Type B pancreatic cell (in vitro differentiated cells): ENCODE data around the gene HLA-DQA2. TPM values are rescaled to one million over a fixed set of nuclear protein-coding genes. Genes with fewer than 3 reads are reported as not detected.

Experiments used
- DNase-seq: peaks from one replicate; pipeline ENCODE4 v3.0.0; 2021; ENCODE audit warnings: mixed read lengths; ENCODE audit not compliant: unreplicated experiment; ENCODE audit errors: extremely low spot score
- H3K27ac Mint-ChIP-seq: 2 replicates; pipeline ENCODE4 v1.8.0; 2021; ENCODE audit warnings: mild to moderate bottlenecking, mixed read lengths
- H3K27me3 Mint-ChIP-seq: 2 replicates; pipeline ENCODE4 v1.8.0; 2021; ENCODE audit warnings: mixed read lengths
- H3K36me3 Mint-ChIP-seq: 2 replicates; pipeline ENCODE4 v1.8.0; 2021; ENCODE audit warnings: mixed read lengths
- H3K4me1 Mint-ChIP-seq: one replicate; pipeline ENCODE4 v1.8.0; 2021; ENCODE audit warnings: mixed read lengths; ENCODE audit not compliant: unreplicated experiment
- H3K4me3 Mint-ChIP-seq: 2 replicates; pipeline ENCODE4 v1.8.0; 2021; ENCODE audit warnings: mild to moderate bottlenecking, mixed read lengths
- H3K9me3 Mint-ChIP-seq: 2 replicates; pipeline ENCODE4 v1.8.0; 2021; ENCODE audit warnings: mixed read lengths
- CTCF ChIP-seq: fragments of 200-600 bp; sonication (generic); conservative IDR thresholded peaks from 2 replicates; pipeline ENCODE4 v1.5.0; 2021; ENCODE audit warnings: antibody characterized with exemption, mild to moderate bottlenecking
- microRNA-seq: library from miRNA; unstranded; fragments of <30 nt; microRNA quantifications from one replicate; pipeline ENCODE4, GENCODE V29; 2020
- total RNA-seq: library from RNA; stranded (reverse); gene quantifications from 2 replicates; pipeline ENCODE4 v1.2.1, GENCODE V29; 2021; ENCODE audit warnings: low replicate concordance

The HLA-DQA2 gene
- total RNA-seq, 1 donor from 2014 or later, result not detected

DNA sequence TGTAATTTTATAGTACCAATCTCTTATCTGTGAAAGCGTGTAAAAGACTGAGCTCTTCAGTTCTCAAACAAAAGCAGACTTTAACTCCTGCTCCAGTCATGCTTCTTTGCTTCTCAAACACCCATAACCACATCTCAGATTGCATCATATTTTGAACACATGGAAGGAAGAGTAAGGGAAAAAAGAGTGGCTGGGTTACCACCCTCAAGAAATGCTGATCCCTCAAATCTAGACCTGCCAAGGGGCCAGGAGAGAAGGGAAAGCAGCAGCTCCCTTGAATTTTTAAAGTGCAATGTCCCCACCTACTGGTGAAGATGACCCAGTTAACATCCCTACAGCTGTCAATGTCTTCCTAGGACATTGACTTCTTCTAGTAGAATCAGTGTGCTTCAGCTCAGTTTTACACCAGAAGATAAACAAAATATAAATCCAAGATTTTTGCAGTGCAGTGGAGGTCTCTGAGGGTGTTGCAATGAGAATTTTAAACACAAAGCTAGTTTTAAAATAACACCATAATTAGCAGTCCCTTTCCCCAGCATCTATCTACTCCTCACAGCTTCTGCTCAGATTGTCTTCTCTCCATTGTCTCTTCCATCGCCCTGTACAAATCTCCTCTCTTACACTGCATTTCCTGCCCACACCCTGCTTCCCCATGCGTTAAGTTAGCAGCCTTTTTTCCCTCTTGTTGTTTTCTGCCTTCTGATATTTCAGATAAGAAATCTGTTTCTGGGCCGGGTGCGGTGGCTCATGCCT, 44.8 kb downstream of the HLA-DQA2 start:
- Mint-ChIP-seq H3K4me3 (no peak overlapping the region), H3K27me3 (peaks cover 53% of the 10 kb centered on the region), H3K9me3 (no peaks in the 10 kb centered on the region), H3K36me3 (no peaks in the 10 kb centered on the region), H3K4me1 (no peaks in the 10 kb centered on the region), H3K27ac (no peak overlapping the region)
- peak; percentile 79 for TF ChIP-seq CTCF
- no peak for DNase-seq

DNA sequence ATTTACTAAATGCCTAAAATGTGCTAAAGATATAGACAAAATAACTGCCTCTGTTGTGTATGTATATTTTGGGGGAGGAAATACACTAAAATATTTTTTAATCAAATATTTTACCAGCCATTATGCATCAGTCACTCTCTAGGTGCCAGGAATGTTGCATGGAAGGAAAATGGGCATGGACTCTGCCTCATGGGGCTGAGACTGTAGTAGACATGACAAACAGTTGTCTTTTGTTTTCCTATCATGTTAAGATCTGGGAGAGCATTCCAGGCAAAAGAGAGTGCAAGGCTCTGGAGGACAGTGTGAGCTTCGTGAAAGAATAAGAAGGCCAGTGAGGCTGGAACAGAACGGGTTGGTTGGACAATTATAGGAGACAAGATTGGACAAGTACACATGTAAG, 49.1 kb downstream of the HLA-DQA2 start:
- no peak for TF ChIP-seq CTCF
- Mint-ChIP-seq H3K27ac (no peak overlapping the region), H3K4me1 (no peaks in the 10 kb centered on the region), H3K27me3 (peaks cover 82% of the 10 kb centered on the region), H3K36me3 (no peaks in the 10 kb centered on the region), H3K9me3 (no peaks in the 10 kb centered on the region), H3K4me3 (no peak overlapping the region)
- DNase-seq, result no peak

DNA sequence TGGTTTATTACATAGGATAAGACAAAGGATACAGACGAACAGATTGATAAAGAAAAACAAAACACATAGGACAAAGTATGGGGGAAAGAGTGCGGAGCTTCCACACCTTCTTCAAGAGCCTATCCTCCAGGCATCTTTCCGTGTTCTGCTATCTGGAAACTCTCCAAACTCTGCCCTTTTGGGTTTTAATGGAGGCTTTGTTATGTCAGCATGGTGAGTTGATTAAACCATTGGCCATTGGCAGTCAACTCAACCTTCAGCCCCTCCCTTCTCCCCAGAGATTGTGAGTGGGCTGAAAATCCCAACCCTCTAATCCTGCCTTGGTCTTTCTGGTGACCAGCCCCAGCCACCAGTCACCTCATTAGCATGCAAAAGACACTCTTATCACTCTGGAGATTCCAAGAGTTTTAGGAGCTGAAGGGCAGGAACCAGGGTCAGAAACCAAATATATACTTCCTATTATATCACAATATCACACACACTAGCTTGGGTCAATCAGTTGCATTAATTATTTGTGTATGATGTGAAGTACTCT, 51.8 kb downstream of the HLA-DQA2 start:
- no peak for TF ChIP-seq CTCF
- Mint-ChIP-seq H3K27ac (no peak overlapping the region), H3K4me3 (no peak overlapping the region), H3K27me3 (peaks cover 85% of the 10 kb centered on the region), H3K4me1 (no peaks in the 10 kb centered on the region), H3K9me3 (no peaks in the 10 kb centered on the region), H3K36me3 (no peaks in the 10 kb centered on the region)
- DNase-seq, result no peak

DNA sequence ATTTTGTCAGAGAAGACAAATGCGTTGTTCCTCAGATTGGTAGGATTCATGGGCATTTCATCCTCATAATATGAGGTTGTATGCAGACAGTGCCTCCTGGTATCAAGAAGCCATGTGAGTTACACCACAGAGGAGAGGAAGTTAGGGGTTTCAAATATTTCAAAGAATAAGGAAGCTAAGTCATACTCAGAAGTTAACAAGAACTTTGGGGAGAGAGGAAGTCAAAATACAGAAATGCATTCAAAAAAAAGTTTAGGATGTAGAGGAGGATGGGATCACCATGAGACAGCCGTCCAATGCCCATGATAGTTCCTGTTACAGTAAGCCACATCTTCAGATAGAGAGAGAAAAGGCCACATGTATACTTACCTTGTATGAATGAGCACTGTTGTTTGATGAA, 53.3 kb downstream of the HLA-DQA2 start:
- Mint-ChIP-seq H3K27me3 (peaks cover 89% of the 10 kb centered on the region), H3K4me3 (no peak overlapping the region)
- no peak for TF ChIP-seq CTCF

More for the DNA sequence above, 53.3 kb downstream of the HLA-DQA2 start:
- H3K36me3 Mint-ChIP-seq, result no peaks in the 10 kb centered on the region
- DNase-seq, result no peak
- H3K9me3 Mint-ChIP-seq, result peaks cover 5% of the 10 kb centered on the region
- no peak overlapping the region for H3K27ac Mint-ChIP-seq
- no peaks in the 10 kb centered on the region for H3K4me1 Mint-ChIP-seq

Small RNA genes lying within 50 kb of the gene (microRNA-seq; reads per million reads assigned to microRNA genes)
- not detected for gene MIR3135B

Other genes with a start within 250 kb of the HLA-DQA2 start
- gene HLA-DRB5, start 211.1 kb upstream of the HLA-DQA2 start, total RNA-seq, result 9.2 and 22.1 TPM in 2 replicates
- gene HLA-DRB1, start 151.5 kb upstream of the HLA-DQA2 start, total RNA-seq, result 24.3 and 88.9 TPM in 2 replicates
- not detected in 2 replicates for gene HLA-DQA1, start 104.0 kb upstream of the HLA-DQA2 start, total RNA-seq
- gene HLA-DQB1, start 74.7 kb upstream of the HLA-DQA2 start, total RNA-seq, result 5.1 and 12.8 TPM in 2 replicates
- gene HLA-DQB2, start 22.1 kb downstream of the HLA-DQA2 start, total RNA-seq, result not detected in 2 replicates
- 0.88 TPM in 1 of 2 replicates, not detected in the other for gene HLA-DOB, start 75.6 kb downstream of the HLA-DQA2 start, total RNA-seq
- 22.0 and 49.7 TPM in 2 replicates for gene TAP2, start 97.3 kb downstream of the HLA-DQA2 start, total RNA-seq
- 17.3 and 36.8 TPM in 2 replicates for gene PSMB8, start 102.7 kb downstream of the HLA-DQA2 start, total RNA-seq
- 16.7 and 38.4 TPM in 2 replicates for gene TAP1, start 112.3 kb downstream of the HLA-DQA2 start, total RNA-seq
- 5.7 and 16.9 TPM in 2 replicates for gene PSMB9, start 112.8 kb downstream of the HLA-DQA2 start, total RNA-seq
- gene HLA-DMB, start 199.6 kb downstream of the HLA-DQA2 start, total RNA-seq, result 0.43 and 0.80 TPM in 2 replicates
- 1.5 and 2.0 TPM in 2 replicates for gene HLA-DMA, start 211.7 kb downstream of the HLA-DQA2 start, total RNA-seq
- gene BRD2, start 227.2 kb downstream of the HLA-DQA2 start, total RNA-seq, result 212 and 241 TPM in 2 replicates